KOPT-K1 (cell line): ENCODE measurements around the gene ZFAND6.
A peak's percentile ranks its signal among the peaks of the same experiment; 100 is the strongest.
"Not testable (repeated sequence)": the region's sequence is repeated elsewhere in the genome, so short reads cannot be mapped to it uniquely, and the experiment has no call there.

Experiments used
- H3K27ac ChIP-seq: fragments of 200-600 bp; sonication (generic); 2 replicates; pipeline ENCODE4 v1.5.1; 2016; ENCODE audit warnings: antibody characterized with exemption, mild to moderate bottlenecking, low read depth, low read length; ENCODE audit not compliant: poor library complexity, severe bottlenecking
- H3K36me3 ChIP-seq: fragments of 200-600 bp; sonication (generic); 2 replicates; pipeline ENCODE4 v1.5.1; 2017; ENCODE audit warnings: antibody characterized with exemption, mild to moderate bottlenecking, low read length, moderate library complexity; ENCODE audit not compliant: insufficient read depth
- H3K9me3 ChIP-seq: fragments of 200-600 bp; sonication (generic); 2 replicates; pipeline ENCODE4 v1.5.1; 2017; ENCODE audit warnings: antibody characterized with exemption, low read length, mild to moderate bottlenecking; ENCODE audit not compliant: insufficient read depth, poor library complexity, severe bottlenecking

Gene ZFAND6

GRCh38 chr15:80136854-80137253 lies 77.4 kb downstream of the ZFAND6 start:
- H3K27ac ChIP-seq: no peak overlapping the region
- peaks cover 50% of the 10 kb centered on the region for H3K36me3 ChIP-seq
- no peaks in the 10 kb centered on the region for H3K9me3 ChIP-seq

GRCh38 chr15:80138961-80139360 lies 79.5 kb downstream of the ZFAND6 start:
- H3K36me3 ChIP-seq: peaks cover 33% of the 10 kb centered on the region
- no peaks in the 10 kb centered on the region for H3K9me3 ChIP-seq
- H3K27ac ChIP-seq: no peak overlapping the region

- peaks cover 16% of the 10 kb centered on the region for H3K36me3 ChIP-seq
- H3K9me3 ChIP-seq: no peaks in the 10 kb centered on the region
- H3K27ac ChIP-seq: no peak overlapping the region
Observed at GRCh38 chr15:80140909-80141308, 81.4 kb downstream of the ZFAND6 start.

GRCh38 chr15:80141916-80142598 lies 82.6 kb downstream of the ZFAND6 start:
- no peaks in the 10 kb centered on the region for H3K9me3 ChIP-seq
- no peak overlapping the region for H3K27ac ChIP-seq
- H3K36me3 ChIP-seq: peaks cover 7% of the 10 kb centered on the region

GRCh38 chr15:80142646-80143045 lies 83.2 kb downstream of the ZFAND6 start:
- H3K9me3 ChIP-seq: no peaks in the 10 kb centered on the region
- peaks cover under 1% of the 10 kb centered on the region; the same call in 1 of the 2 replicates for H3K36me3 ChIP-seq
- no peak overlapping the region for H3K27ac ChIP-seq

GRCh38 chr15:80151148-80151547 lies 91.7 kb downstream of the ZFAND6 start:
- no peaks in the 10 kb centered on the region for H3K9me3 ChIP-seq
- no peak overlapping the region for H3K27ac ChIP-seq
- no peaks in the 10 kb centered on the region for H3K36me3 ChIP-seq

- H3K27ac ChIP-seq: no peak overlapping the region
Observed at GRCh38 chr15:80151576-80151975, 92.1 kb downstream of the ZFAND6 start.

GRCh38 chr15:80152180-80152895 lies 92.9 kb downstream of the ZFAND6 start:
- H3K9me3 ChIP-seq: no peaks in the 10 kb centered on the region
- no peak overlapping the region for H3K27ac ChIP-seq
- no peaks in the 10 kb centered on the region for H3K36me3 ChIP-seq

More at GRCh38 chr15:80151576-80151975, 92.1 kb downstream of the ZFAND6 start:
- H3K9me3 ChIP-seq: no peaks in the 10 kb centered on the region
- no peaks in the 10 kb centered on the region for H3K36me3 ChIP-seq

GRCh38 chr15:80152896-80153876 lies 93.7 kb downstream of the ZFAND6 start, which contains the start of gene FAH:
TSS of gene FAH (plus strand) at chr15:80152999. CDS start at chr15:80153055, 56 bp downstream.
- Histone ChIP-seq H3K9me3 (no peaks in the 10 kb centered on the region), H3K36me3 (peaks cover 2% of the 10 kb centered on the region; the same call in 1 of the 2 replicates), H3K27ac (peak within 1 kb of the TSS; percentile 72)

GRCh38 chr15:80153900-80154299 lies 94.4 kb downstream of the ZFAND6 start:
- H3K27ac ChIP-seq: peak overlapping the region; percentile 72
- peaks cover 8% of the 10 kb centered on the region; the same call in 1 of the 2 replicates for H3K36me3 ChIP-seq
- no peaks in the 10 kb centered on the region for H3K9me3 ChIP-seq

- peaks cover 8% of the 10 kb centered on the region; the same call in 1 of the 2 replicates for H3K36me3 ChIP-seq
- peak overlapping the region; percentile 72 for H3K27ac ChIP-seq
- H3K9me3 ChIP-seq: no peaks in the 10 kb centered on the region
Observed at GRCh38 chr15:80154336-80154735, 94.9 kb downstream of the ZFAND6 start.

- H3K27ac ChIP-seq: peak overlapping the region; percentile 13
- no peaks in the 10 kb centered on the region for H3K9me3 ChIP-seq
- H3K36me3 ChIP-seq: peaks cover 13% of the 10 kb centered on the region; the same call in 1 of the 2 replicates
Observed at GRCh38 chr15:80155001-80155377, 95.5 kb downstream of the ZFAND6 start.

- H3K9me3 ChIP-seq: not testable (repeated sequence)
- Histone ChIP-seq H3K36me3 (peaks cover 16% of the 10 kb centered on the region; the same call in 1 of the 2 replicates), H3K27ac (peak overlapping the region; percentile 13)
Observed at GRCh38 chr15:80155378-80156175, 96.1 kb downstream of the ZFAND6 start.

GRCh38 chr15:80156176-80156720 lies 96.8 kb downstream of the ZFAND6 start:
- H3K9me3 ChIP-seq: no peaks in the 10 kb centered on the region
- H3K27ac ChIP-seq: no peak overlapping the region
- peaks cover 16% of the 10 kb centered on the region; the same call in 1 of the 2 replicates for H3K36me3 ChIP-seq
